RKO (cell line): ENCODE data around the gene PI4KA.
A peak's percentile ranks its signal among the peaks of the same experiment; 100 is the strongest.

ENCODE experiments used
- DNase-seq: peaks from one replicate; pipeline ENCODE4 v3.0.0-alpha.2; 2016; ENCODE audit warnings: low spot score

Gene PI4KA

GRCh38 chr22:20815477-20816050, 43.0 kb downstream of the PI4KA start:
- no peak for DNase-seq

- DNase-seq, result no peak
Observed at GRCh38 chr22:20814221-20814808, 44.3 kb downstream of the PI4KA start.

- no peak for DNase-seq
Observed at GRCh38 chr22:20813056-20813455, 45.6 kb downstream of the PI4KA start.

- no peak for DNase-seq
Observed at GRCh38 chr22:20811971-20812660, 46.5 kb downstream of the PI4KA start.

- no peak for DNase-seq
Observed at GRCh38 chr22:20811171-20811570, 47.4 kb downstream of the PI4KA start.

- DNase-seq, result no peak
Observed at GRCh38 chr22:20810645-20811044, 48.0 kb downstream of the PI4KA start.

GRCh38 chr22:20809538-20810185, 48.9 kb downstream of the PI4KA start:
- no peak for DNase-seq

GRCh38 chr22:20808844-20809243, 49.8 kb downstream of the PI4KA start:
- no peak for DNase-seq

- DNase-seq, result peak; percentile 69
Observed at GRCh38 chr22:20807315-20807752, 51.3 kb downstream of the PI4KA start.

GRCh38 chr22:20805972-20806471, 52.6 kb downstream of the PI4KA start:
- no peak for DNase-seq

- DNase-seq, result no peak
Observed at GRCh38 chr22:20804650-20805049, 54.0 kb downstream of the PI4KA start.

- peak; percentile 12 for DNase-seq
Observed at GRCh38 chr22:20803696-20804324, 54.8 kb downstream of the PI4KA start.

GRCh38 chr22:20802922-20803553, 55.6 kb downstream of the PI4KA start:
- DNase-seq, result no peak

- DNase-seq, result no peak
Observed at GRCh38 chr22:20802452-20802851, 56.2 kb downstream of the PI4KA start.

- no peak for DNase-seq
Observed at GRCh38 chr22:20799449-20799848, 59.2 kb downstream of the PI4KA start.

- no peak for DNase-seq
Observed at GRCh38 chr22:20798974-20799373, 59.6 kb downstream of the PI4KA start.

GRCh38 chr22:20798218-20798617, 60.4 kb downstream of the PI4KA start:
- no peak for DNase-seq

GRCh38 chr22:20796731-20797130, 61.9 kb downstream of the PI4KA start:
- DNase-seq, result no peak

GRCh38 chr22:20794650-20795413, 63.8 kb downstream of the PI4KA start:
- DNase-seq, result no peak

GRCh38 chr22:20793748-20794649, 64.6 kb downstream of the PI4KA start:
- no peak for DNase-seq
